Measurements from ENCODE around the gene CRY2.

The CRY2 gene

GRCh38 chr11:45918962-45919675 is 71.8 kb downstream of the CRY2 start:
- no peak for DNase-seq

- DNase-seq, result no peak
These were observed 72.7 kb downstream of the CRY2 start for GRCh38 chr11:45919806-45920530.

GRCh38 chr11:45920531-45921477 is 73.5 kb downstream of the CRY2 start:
- no peak for DNase-seq

GRCh38 chr11:45921561-45922424 is 74.5 kb downstream of the CRY2 start:
- DNase-seq, result no peak

GRCh38 chr11:45922425-45923082 is 75.3 kb downstream of the CRY2 start, which contains the start of gene LARGE2:
LARGE2 (plus strand) TSS chr11:45922656; CDS start chr11:45922883, 227 bp downstream.
- DNase-seq, result no peak

GRCh38 chr11:45924036-45924915 is 77.0 kb downstream of the CRY2 start:
- no peak for DNase-seq

GRCh38 chr11:45924927-45925326 is 77.7 kb downstream of the CRY2 start:
- DNase-seq, result no peak

- no peak for DNase-seq
These were observed 78.3 kb downstream of the CRY2 start for GRCh38 chr11:45925550-45925949.

GRCh38 chr11:45926001-45926401 is 78.7 kb downstream of the CRY2 start:
- DNase-seq, result no peak

- no peak for DNase-seq
These were observed 79.5 kb downstream of the CRY2 start for GRCh38 chr11:45926536-45927331.

GRCh38 chr11:45927332-45927683 is 80.0 kb downstream of the CRY2 start:
- no peak for DNase-seq

GRCh38 chr11:45927684-45928413 is 80.6 kb downstream of the CRY2 start:
- no peak for DNase-seq

- no peak for DNase-seq
These were observed 81.4 kb downstream of the CRY2 start for GRCh38 chr11:45928535-45929215.

- no peak for DNase-seq
These were observed 82.3 kb downstream of the CRY2 start for GRCh38 chr11:45929486-45930030.

- DNase-seq, result no peak
These were observed 82.9 kb downstream of the CRY2 start for GRCh38 chr11:45930031-45930794.

- DNase-seq, result no peak
These were observed 83.8 kb downstream of the CRY2 start for GRCh38 chr11:45930951-45931570.

GRCh38 chr11:45931739-45932138 is 84.5 kb downstream of the CRY2 start:
- no peak for DNase-seq

Measured in SW 1271 (cell line).